Globus pallidus (tissue), 1 donor: ENCODE measurements around the gene RIT1.
"Not testable (repeated sequence)": the region's sequence is repeated elsewhere in the genome, so short reads cannot be mapped to it uniquely, and the experiment has no call there.

Experiments
- DNase-seq: peaks from one replicate; pipeline ENCODE4 v3.0.0-alpha.2; 2015; ENCODE audit warnings: low spot score

The RIT1 gene

DNA sequence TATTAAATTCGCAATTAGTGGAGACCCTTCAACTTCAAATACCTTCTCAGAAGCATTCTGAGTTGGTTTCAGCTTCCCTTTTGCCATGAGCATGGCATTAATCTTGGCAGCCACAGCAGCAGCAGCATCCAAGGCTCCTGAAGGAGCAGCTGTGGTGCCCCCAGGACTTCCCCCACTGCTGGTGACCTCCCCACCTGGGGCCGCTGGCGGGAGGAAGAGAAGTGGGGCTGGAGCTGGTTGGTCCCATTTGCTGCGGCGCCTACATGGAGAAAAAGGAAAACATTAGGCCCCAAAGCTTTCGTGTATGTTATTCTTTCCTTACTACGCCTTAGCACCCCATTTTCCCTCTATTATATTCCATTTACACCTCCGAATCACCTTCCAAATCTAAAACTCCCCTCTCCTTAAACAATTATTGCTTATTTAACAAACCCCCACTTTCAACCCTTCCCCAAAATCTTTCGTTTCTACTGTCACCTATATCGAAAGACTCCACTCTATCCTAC lies 22.5 kb upstream of the RIT1 start:
- no peak for DNase-seq

DNA sequence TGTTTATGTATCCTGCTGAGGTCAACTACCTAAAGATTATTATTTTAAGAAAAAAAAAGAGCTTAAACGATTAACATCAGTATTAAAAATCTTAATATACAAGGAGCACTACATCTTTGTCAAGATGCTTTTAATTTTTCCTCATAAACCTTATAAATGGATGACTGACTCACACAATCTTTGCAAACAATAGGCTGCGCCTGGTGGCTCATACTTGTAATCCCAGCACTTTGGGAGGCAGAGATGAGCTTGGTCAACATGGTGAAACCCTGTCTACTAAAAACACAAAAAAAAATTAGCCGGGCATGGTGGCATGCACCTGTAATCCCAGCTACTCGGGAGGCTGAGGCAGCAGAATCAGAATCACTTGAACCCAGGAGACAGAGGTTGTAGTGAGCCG lies 21.3 kb upstream of the RIT1 start:
- no peak for DNase-seq

DNA sequence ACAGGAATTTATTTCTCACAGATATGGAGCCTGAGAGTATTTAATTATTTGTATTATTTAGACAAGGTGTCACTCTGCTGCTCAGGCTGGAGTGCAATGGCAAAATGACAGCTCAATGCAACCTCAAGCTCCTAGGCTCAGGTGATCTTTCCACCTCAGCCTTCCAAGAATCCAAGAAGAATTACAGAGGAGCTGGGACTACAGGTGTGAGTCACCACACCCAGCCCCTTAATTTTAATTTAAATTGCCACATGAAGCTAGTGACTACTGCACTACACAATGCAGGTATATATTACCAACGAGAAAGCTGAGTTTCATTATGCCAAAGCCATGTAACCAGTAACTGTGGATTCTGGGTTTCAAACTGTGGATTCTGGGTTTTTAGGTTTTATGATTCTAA lies 20.9 kb upstream of the RIT1 start:
- no peak for DNase-seq

GRCh38 chr1:155931332-155932038 lies 20.3 kb upstream of the RIT1 start:
- DNase-seq, result no peak

DNA sequence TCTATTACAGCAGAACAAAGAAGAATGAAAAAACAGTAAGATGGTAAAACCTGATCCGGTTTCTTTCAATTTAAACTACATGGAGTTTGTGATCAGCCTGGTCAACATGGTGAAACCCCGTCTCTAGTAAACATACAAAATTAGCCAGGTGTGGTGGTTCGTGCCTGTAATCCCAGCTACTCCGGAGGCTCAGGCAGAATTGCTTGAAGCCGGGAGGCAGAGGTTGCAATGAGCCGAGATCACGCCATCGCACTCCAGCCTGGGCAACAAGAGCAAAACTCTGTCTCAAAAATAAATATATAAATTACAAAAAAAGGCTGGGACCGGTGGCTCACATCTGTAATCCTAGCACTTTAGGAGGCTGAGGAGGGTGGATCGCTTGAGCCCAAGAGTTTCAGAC lies 19.6 kb upstream of the RIT1 start:
- DNase-seq, result not testable (repeated sequence)

GRCh38 chr1:155929057-155929456 lies 17.9 kb upstream of the RIT1 start:
- DNase-seq, result no peak

DNA sequence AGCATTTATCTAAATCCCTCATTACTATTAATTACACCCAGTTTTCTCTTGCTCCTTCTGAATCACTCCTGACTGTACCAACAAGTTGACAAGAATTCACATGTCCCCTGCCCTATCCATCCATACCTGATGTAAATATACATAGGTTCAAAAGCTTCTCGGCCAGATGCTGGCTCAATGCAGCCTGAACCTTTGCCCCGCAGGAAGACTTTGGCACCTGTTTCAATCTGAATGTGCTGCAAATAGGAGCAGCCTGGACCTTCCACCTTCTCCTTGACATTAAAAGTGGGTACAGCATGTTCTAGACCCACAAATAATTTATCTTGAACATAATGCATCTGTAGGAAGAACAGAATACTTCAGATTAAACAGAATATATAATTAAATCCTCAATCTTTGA lies 14.4 kb upstream of the RIT1 start:
- no peak for DNase-seq

DNA sequence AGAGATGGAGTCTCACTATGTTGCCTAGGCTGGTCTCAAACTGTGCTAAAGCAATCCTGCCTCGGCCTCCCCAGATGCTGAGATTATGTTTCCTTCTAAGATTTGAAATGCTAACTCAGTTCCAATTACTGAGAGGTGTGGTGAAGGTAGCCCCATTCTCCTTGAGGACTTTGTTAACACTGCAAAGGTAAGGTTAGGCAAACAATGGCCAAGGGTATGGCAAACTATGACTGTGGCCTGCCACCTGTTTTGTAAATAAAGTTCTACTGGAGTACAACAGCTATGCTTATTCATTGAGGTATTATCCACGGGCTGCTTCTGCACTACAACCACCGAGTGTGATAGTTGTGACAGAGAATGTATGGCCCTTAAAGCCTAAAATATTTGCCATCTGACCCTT lies 9.6 kb upstream of the RIT1 start:
- no peak for DNase-seq

GRCh38 chr1:155919801-155920200 lies 8.7 kb upstream of the RIT1 start:
- DNase-seq, result no peak

GRCh38 chr1:155918660-155919059 lies 7.5 kb upstream of the RIT1 start:
- no peak for DNase-seq

- no peak for DNase-seq
These were observed 3.0 kb upstream of the RIT1 start for GRCh38 chr1:155913969-155914757.

DNA sequence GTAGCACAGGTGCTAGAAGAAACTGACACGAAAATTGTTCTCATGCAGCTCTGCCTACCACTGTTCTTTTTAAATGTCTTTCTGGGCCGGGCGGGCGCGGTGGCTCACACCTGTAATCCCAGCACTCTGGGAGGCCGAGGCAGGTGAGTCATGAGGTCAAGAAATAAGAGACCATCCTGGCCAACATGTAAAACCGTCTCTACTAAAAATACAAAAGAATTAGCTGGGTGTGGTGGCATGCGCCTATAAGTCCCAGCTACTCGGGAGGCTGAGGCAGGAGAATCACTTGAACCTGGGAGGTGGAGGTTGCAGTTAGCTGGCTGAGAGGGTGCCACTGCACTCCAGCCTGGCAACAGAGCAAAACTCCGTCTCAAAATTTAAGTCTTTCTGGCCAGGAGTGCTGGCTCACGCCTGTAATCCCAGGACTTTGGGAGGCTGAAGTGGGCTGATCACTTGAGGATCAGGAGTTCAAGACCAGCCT lies 947 bp upstream of the RIT1 start:
- DNase-seq, result no peak

DNA sequence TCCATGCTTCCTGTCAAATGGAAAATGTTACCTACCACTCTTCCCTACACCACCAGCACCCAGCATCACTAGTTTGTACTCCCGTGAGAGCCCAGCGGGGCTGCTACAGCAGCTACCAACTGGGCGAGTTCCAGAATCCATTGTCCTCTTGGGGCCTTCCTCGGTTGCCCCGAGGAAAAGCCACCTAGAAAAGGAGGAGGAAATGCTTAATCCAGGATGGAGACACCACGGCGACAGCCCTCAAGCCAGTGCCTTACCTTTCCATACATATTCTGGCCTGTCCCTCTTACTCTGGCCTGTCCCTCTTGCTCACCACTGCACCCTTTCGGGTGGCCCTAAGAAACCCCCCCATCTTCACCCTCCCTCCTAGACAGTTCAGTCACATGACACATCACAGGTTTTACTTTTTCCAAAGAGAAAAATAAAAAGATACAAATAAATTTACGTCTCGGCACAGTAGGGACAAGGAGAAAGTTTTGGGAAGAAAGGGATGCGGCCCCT lies 478 bp downstream of the RIT1 start:
- DNase-seq, result peak; percentile 50

DNA sequence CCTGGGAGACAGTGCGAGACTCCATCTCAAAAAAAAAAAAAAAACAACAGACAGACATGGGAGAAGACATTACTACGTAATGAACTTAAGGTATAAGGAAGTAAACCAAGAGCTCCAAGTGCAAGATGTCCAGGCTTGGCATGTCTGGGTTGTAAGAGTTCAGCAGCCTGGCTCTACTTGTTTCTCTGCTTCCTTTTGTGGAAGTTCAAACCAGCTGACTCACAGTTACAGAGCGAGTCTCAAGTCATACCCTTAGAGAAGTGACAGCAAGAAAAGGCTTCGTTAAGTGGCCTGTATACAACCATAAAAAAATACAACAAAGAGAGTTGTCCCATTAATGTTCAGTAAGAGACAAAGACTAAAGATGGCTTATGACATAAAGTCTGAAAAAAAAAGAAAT lies 1.3 kb downstream of the RIT1 start:
- peak; percentile 45 for DNase-seq

DNA sequence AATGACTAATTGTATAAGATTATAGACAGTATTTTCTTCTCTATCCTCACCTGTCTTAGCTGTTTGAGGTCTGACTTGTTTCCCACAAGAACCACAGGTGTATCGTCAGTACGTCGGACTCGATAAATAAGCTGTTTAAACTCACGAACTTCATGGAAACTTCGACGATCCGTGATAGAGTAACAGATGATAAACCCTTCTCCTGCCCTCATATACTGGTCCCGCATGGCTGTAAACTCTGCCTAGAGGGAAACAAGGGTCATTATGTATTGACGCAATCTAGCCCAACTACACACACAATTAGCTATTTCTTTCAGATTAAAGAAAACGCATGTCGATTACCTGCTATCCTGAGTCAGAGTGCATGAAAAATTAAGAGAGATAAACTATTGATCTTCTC lies 6.9 kb downstream of the RIT1 start:
- DNase-seq, result no peak

GRCh38 chr1:155900161-155900560 lies 11.0 kb downstream of the RIT1 start:
- no peak for DNase-seq

DNA sequence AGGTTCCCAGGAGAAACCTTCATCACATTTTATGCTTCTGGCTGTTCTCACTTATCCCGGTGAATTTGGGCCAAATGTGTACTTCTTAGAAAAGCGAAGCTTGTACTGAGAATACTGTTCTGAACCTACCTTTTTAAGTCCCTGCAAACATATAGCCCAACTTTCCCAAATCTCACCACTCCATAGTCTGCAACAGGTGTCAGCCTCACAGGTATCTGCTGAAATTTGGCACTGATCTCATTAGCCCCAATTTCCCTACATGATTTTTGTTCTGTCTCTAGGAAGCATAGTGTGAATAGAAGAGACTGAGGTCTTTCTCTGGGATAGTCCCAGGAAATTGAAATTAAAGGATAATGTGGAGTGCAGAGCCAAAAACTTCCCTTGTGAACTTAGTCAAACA lies 11.5 kb downstream of the RIT1 start:
- DNase-seq, result no peak

- no peak for DNase-seq
These were observed 12.3 kb downstream of the RIT1 start for GRCh38 chr1:155898888-155899287.

- no peak for DNase-seq
These were observed 13.4 kb downstream of the RIT1 start for GRCh38 chr1:155897746-155898145.

DNA sequence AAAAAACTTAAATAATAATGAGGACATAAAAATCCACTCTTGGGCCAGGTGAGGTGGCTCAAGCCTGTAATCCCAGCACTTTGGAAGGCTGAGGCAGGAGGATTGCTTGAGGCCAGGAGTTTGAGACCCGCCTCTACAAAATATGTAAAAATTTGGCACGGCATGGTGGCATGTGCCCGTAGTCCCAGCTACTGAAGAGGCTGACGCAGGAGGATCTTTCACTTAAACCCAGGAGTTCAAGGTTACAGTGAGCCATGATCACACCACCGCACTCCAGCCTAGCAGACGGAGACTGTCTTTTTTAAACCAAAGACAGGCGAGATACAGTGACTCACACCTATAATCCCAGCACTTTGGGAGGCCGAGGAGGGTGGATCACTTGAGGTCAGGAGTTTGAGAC lies 14.7 kb downstream of the RIT1 start:
- DNase-seq, result not testable (repeated sequence)

- not testable (repeated sequence) for DNase-seq
These were observed 15.5 kb downstream of the RIT1 start for GRCh38 chr1:155895617-155896016.

DNA sequence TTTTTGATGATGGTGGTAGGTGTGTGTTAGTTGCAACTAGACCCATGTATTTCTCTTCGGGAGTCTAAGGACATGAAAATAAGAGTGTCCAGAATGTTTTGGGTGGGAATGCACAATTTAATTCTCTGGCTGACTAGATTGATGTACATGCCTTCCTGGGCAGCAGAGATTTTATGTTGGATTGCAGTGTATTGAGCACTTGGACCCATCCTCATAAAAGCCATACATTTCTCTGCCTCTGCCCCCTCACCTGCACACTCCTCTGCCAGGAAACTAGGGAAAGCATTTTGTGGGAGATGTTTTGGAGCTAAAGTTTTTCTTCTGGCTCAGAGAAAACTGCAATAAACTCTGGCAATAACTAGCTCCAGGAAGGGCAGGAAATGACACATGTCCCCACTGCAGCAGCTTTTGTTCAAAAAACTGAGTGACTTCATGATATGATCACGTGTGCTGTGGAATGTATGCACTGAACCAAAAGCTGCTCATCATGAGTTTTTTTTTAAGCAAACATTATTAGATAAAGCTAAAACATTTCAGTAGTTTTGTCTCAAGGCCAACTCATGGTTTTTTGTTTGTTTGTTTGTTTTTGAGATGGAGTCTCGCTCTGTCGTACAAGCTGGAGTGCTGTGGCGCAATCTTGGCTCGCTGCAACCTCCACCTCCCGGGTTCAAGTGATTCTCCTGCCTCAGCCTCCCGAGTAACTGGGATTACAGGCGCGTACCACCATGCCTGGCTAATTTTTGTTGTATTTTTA lies 17.6 kb downstream of the RIT1 start:
- DNase-seq, result no peak
